Endothelial cell of hepatic sinusoid (primary cell): ENCODE results near the gene MRPS31.

Experiments
- in situ Hi-C: cut with HindIII; loops from 2 replicates; pipeline ENCODE4 v1.10.0; 2017; ENCODE audit warnings: low sequenced_read_pairs

MRPS31 gene

GRCh38 chr13:40770934-40771618, at the start of gene MRPS31:
Gene MRPS31 (minus strand): TSS chr13:40771190. CDS start chr13:40771136, 54 bp downstream.
- in situ Hi-C loops = no loop called here

- in situ Hi-C loops = no loop called here
Observed at GRCh38 chr13:40819797-40820315, 48.9 kb upstream of the MRPS31 start.

- in situ Hi-C loops = no loop called here
Observed at GRCh38 chr13:40818926-40819325, 47.9 kb upstream of the MRPS31 start.

- in situ Hi-C loops = no loop called here
Observed at GRCh38 chr13:40814803-40815202, 43.8 kb upstream of the MRPS31 start.

- in situ Hi-C loops = no loop called here
Observed at GRCh38 chr13:40813667-40814454, 42.9 kb upstream of the MRPS31 start.

- in situ Hi-C loops = no loop called here
Observed at GRCh38 chr13:40812724-40813445, 41.9 kb upstream of the MRPS31 start.

GRCh38 chr13:40812102-40812501, 41.1 kb upstream of the MRPS31 start:
- in situ Hi-C loops = no loop called here

- in situ Hi-C loops = no loop called here
Observed at GRCh38 chr13:40809471-40809870, 38.5 kb upstream of the MRPS31 start.

GRCh38 chr13:40806241-40806640, 35.3 kb upstream of the MRPS31 start:
- in situ Hi-C loops = no loop called here

GRCh38 chr13:40803316-40803715, 32.3 kb upstream of the MRPS31 start:
- in situ Hi-C loops = no loop called here

- in situ Hi-C loops = no loop called here
Observed at GRCh38 chr13:40801255-40802217, 30.5 kb upstream of the MRPS31 start.

GRCh38 chr13:40800559-40800958, 29.6 kb upstream of the MRPS31 start:
- in situ Hi-C loops = no loop called here

- in situ Hi-C loops = no loop called here
Observed at GRCh38 chr13:40799508-40799907, 28.5 kb upstream of the MRPS31 start.

- in situ Hi-C loops = no loop called here
Observed at GRCh38 chr13:40798380-40798779, 27.4 kb upstream of the MRPS31 start.

- in situ Hi-C loops = no loop called here
Observed at GRCh38 chr13:40796649-40797048, 25.7 kb upstream of the MRPS31 start.

GRCh38 chr13:40794414-40795368, 23.7 kb upstream of the MRPS31 start:
- in situ Hi-C loops = no loop called here

- in situ Hi-C loops = no loop called here
Observed at GRCh38 chr13:40793339-40793738, 22.3 kb upstream of the MRPS31 start.

GRCh38 chr13:40792284-40793051, 21.5 kb upstream of the MRPS31 start:
- in situ Hi-C loops = no loop called here
